Omental fat pad (tissue), 4 donors: ENCODE measurements around the gene SOX5. TPM values are rescaled to one million over a fixed set of nuclear protein-coding genes. Genes with fewer than 3 reads are reported as not detected.

Experiments used
- ATAC-seq: fragments of 150-250 bp; one replicate; pipeline ENCODE4 v1.9.1; 2016; ENCODE audit warnings: mild to moderate bottlenecking, moderate library complexity; ENCODE audit not compliant: low FRiP score
- DNase-seq: peaks from one replicate; pipeline ENCODE4 v3.0.0-alpha.2; 2019; ENCODE audit warnings: low spot score
- CTCF ChIP-seq, 3 donors: fragments of 450-650 bp; IDR thresholded peaks; one replicate each; pipeline ENCODE4 v1.5.1; 2016 to 2017; ENCODE audit warnings: antibody characterized with exemption in 3 of 3, mild to moderate bottlenecking in 3 of 3, moderate library complexity in 2 of 3
- total RNA-seq, 4 donors: library from RNA; depleted of rRNA; stranded (reverse); fragments of >200 nt; gene quantifications; one replicate each; pipeline ENCODE4 v1.1.0, GENCODE V29; 2016

The SOX5 gene
- total RNA-seq, 4 donors from 2014 or later, result 22.1 to 67.6 (median 34.6) TPM

- TF ChIP-seq CTCF (IDR thresholded peaks at IDR 0.05), result no peak
- DNase-seq (no peak), ATAC-seq (no peak)
These were observed 244.2 kb downstream of the SOX5 start for GRCh38 chr12:23704992-23705943.

GRCh38 chr12:23703051-23703450 is 246.4 kb downstream of the SOX5 start:
- TF ChIP-seq CTCF (IDR thresholded peaks at IDR 0.05), result no peak

GRCh38 chr12:23699031-23699430 is 250.4 kb downstream of the SOX5 start:
- TF ChIP-seq CTCF (IDR thresholded peaks at IDR 0.05), result no peak
- ATAC-seq (no peak), DNase-seq (no peak)

More at GRCh38 chr12:23703051-23703450, 246.4 kb downstream of the SOX5 start:
- ATAC-seq (no peak), DNase-seq (no peak)

- no peak for TF ChIP-seq CTCF (IDR thresholded peaks at IDR 0.05)
- ATAC-seq (no peak), DNase-seq (no peak)
These were observed 254.6 kb downstream of the SOX5 start for GRCh38 chr12:23694920-23695319.

DNA sequence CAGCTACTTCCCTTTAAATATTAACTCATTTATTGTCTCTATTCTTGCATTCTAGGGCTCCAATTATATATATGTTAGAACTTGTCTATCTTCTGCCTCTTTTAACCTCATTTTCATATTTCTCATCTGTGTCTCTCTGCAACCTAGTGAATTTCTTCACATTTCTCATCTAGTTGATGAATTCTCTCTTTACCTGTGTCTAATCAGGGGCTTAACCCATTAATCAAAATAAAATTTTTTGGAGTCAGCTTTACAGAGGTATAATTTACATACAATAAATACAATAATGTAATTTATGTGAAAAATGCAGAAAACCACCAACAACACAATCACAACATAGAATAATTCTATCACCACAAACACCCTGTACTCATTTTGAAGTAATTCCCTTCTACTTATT is 255.2 kb downstream of the SOX5 start:
- no peak for TF ChIP-seq CTCF (IDR thresholded peaks at IDR 0.05)
- ATAC-seq, result no peak
- no peak for DNase-seq

- DNase-seq (no peak), ATAC-seq (no peak)
- TF ChIP-seq CTCF (IDR thresholded peaks at IDR 0.05), result no peak
These were observed 261.5 kb downstream of the SOX5 start for GRCh38 chr12:23687947-23688346.

DNA sequence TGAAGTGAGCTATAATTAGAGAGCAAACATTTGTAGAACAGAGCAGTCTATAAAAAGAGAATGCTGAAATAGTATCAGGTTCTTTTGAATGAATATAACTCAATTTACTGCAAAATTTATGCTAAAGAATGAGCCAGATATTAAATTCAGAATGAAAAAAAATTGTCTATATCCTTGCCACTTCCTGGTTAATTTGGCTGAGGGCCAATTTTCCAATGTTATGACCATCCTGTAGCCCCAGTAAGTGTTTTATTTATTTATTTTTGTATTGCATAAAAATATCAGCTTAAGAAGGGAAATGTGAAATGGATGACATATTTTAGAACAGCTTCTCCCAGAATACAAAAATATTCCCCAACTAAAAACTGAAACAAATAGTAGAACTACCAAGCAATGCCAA is 263.4 kb downstream of the SOX5 start:
- ATAC-seq (no peak), DNase-seq (no peak)
- no peak for TF ChIP-seq CTCF (IDR thresholded peaks at IDR 0.05)
